WTC11 (cell line): ENCODE measurements around the gene KLHL33.
A peak's percentile ranks its signal among the peaks of the same experiment; 100 is the strongest.

Source experiments
- CREB1 ChIP-seq: sonication (generic); formaldehyde crosslinking; IDR thresholded peaks from 2 replicates; pipeline ENCODE4 v1.8.0; 2023; ENCODE audit warnings: mild to moderate bottlenecking, missing genetic modification reagents
- NR2C2 ChIP-seq: sonication (generic); formaldehyde crosslinking; IDR thresholded peaks from 2 replicates; pipeline ENCODE4 v1.8.0; 2022; ENCODE audit warnings: mild to moderate bottlenecking, missing genetic modification reagents
- TF ChIP-seq, protein P1 (sequence below): fragments of 200-600 bp; IDR thresholded peaks from 2 replicates; pipeline ENCODE4 v1.8.0; 2022; ENCODE audit warnings: antibody characterized with exemption
- TF ChIP-seq, protein P2 (sequence below): sonication (generic); formaldehyde crosslinking; IDR thresholded peaks from 2 replicates; pipeline ENCODE4 v1.8.1; 2022; ENCODE audit warnings: mild to moderate bottlenecking, missing genetic modification reagents, moderate library complexity, borderline replicate concordance
- TF ChIP-seq, protein P3 (sequence below): sonication (generic); formaldehyde crosslinking; IDR thresholded peaks from 2 replicates; pipeline ENCODE4 v1.8.1; 2023; ENCODE audit warnings: mild to moderate bottlenecking, missing genetic modification reagents

DNA sequence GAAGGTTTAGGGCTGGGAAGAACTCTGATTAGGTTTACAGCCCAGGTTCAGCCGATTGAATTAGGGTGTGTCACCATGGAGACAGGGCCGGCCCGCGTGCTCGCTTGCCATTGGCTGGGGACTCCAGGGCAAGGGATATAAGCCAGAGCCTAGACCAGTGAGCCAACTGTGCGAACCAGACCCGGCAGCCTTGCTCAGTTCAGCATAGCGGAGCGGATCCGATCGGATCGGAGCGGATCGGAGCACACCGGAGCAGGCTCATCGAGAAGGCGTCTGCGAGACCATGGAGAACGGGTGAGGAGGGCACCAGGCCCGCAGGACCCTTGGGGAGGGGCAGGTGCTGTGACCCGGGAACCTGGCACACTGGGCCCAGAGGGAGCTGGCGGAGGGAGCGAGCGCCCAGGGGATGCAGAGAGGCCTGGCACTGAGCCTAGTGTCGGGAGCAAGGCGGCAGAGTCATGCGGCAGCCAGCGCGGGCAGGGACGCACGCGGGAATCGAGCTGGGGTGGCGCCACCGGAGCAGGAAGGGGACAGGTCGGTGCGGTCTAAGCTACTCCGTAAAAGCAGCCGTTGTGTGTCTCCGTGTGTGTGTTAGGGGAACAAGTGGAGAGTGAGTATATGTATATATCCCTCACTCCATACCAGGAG, 33.4 kb upstream of the KLHL33 start, which contains the start of gene PNP:
- TF ChIP-seq, protein P1, sequence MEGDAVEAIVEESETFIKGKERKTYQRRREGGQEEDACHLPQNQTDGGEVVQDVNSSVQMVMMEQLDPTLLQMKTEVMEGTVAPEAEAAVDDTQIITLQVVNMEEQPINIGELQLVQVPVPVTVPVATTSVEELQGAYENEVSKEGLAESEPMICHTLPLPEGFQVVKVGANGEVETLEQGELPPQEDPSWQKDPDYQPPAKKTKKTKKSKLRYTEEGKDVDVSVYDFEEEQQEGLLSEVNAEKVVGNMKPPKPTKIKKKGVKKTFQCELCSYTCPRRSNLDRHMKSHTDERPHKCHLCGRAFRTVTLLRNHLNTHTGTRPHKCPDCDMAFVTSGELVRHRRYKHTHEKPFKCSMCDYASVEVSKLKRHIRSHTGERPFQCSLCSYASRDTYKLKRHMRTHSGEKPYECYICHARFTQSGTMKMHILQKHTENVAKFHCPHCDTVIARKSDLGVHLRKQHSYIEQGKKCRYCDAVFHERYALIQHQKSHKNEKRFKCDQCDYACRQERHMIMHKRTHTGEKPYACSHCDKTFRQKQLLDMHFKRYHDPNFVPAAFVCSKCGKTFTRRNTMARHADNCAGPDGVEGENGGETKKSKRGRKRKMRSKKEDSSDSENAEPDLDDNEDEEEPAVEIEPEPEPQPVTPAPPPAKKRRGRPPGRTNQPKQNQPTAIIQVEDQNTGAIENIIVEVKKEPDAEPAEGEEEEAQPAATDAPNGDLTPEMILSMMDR = no peak
- TF ChIP-seq, protein P2, sequence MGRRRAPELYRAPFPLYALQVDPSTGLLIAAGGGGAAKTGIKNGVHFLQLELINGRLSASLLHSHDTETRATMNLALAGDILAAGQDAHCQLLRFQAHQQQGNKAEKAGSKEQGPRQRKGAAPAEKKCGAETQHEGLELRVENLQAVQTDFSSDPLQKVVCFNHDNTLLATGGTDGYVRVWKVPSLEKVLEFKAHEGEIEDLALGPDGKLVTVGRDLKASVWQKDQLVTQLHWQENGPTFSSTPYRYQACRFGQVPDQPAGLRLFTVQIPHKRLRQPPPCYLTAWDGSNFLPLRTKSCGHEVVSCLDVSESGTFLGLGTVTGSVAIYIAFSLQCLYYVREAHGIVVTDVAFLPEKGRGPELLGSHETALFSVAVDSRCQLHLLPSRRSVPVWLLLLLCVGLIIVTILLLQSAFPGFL (CRISPR knock-in tag) = peak; percentile 74; the same call in 1 of the 2 replicates
- no peak for TF ChIP-seq CREB1
- TF ChIP-seq, protein P3, sequence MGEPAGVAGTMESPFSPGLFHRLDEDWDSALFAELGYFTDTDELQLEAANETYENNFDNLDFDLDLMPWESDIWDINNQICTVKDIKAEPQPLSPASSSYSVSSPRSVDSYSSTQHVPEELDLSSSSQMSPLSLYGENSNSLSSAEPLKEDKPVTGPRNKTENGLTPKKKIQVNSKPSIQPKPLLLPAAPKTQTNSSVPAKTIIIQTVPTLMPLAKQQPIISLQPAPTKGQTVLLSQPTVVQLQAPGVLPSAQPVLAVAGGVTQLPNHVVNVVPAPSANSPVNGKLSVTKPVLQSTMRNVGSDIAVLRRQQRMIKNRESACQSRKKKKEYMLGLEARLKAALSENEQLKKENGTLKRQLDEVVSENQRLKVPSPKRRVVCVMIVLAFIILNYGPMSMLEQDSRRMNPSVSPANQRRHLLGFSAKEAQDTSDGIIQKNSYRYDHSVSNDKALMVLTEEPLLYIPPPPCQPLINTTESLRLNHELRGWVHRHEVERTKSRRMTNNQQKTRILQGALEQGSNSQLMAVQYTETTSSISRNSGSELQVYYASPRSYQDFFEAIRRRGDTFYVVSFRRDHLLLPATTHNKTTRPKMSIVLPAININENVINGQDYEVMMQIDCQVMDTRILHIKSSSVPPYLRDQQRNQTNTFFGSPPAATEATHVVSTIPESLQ = no peak
- TF ChIP-seq NR2C2 (CRISPR knock-in tag) = no peak
